Liver (tissue), 9 donors: ENCODE data around the gene ANO4. TPM values are rescaled to one million over a fixed set of nuclear protein-coding genes. Genes with fewer than 3 reads are reported as not detected.
"Not testable (repeated sequence)": the region's sequence is repeated elsewhere in the genome, so short reads cannot be mapped to it uniquely, and the experiment has no call there.

Experiments
- DNase-seq: peaks from one replicate; pipeline ENCODE4 v3.0.0-alpha.2; 2017; ENCODE audit warnings: low spot score
- H3K27ac ChIP-seq, 2 donors: one replicate each; pipeline ENCODE4 v1.7.0; 2013; ENCODE audit warnings: inconsistent platforms in 2 of 2, low read length in 2 of 2, control low read depth in 1 of 2, low read depth in 1 of 2, mild to moderate bottlenecking in 1 of 2
- H3K27me3 ChIP-seq, 4 donors: one replicate each; pipeline versions ENCODE4 v1.6.1 to v1.7.0; 2013; ENCODE audit warnings: low read length in 3 of 4, inconsistent platforms in 1 of 4, mild to moderate bottlenecking in 1 of 4, moderate library complexity in 1 of 4; ENCODE audit not compliant: control insufficient read depth in 4 of 4, insufficient read depth in 4 of 4
- H3K36me3 ChIP-seq, 4 donors: one replicate each; pipeline versions ENCODE4 v1.6.1 to v1.7.0; 2013; ENCODE audit warnings: low read length in 3 of 4, mild to moderate bottlenecking in 3 of 4, low read depth in 1 of 4, moderate library complexity in 1 of 4; ENCODE audit not compliant: control insufficient read depth in 4 of 4, insufficient read depth in 3 of 4
- H3K4me1 ChIP-seq, 4 donors: one replicate each; pipeline versions ENCODE4 v1.6.1 to v1.7.0; 2013; ENCODE audit warnings: low read length in 3 of 4, mild to moderate bottlenecking in 3 of 4, moderate library complexity in 1 of 4; ENCODE audit not compliant: control insufficient read depth in 4 of 4, insufficient read depth in 4 of 4
- H3K4me3 ChIP-seq, 3 donors: one replicate each; pipeline versions ENCODE4 v1.6.1 to v1.7.0; 2013; ENCODE audit warnings: low read length in 3 of 3, control low read depth in 1 of 3, low read depth in 1 of 3, mild to moderate bottlenecking in 1 of 3
- H3K9ac ChIP-seq, 2 donors: one replicate each; pipeline ENCODE4 v1.7.0; 2013; ENCODE audit warnings: low read length in 2 of 2, mild to moderate bottlenecking in 2 of 2, moderate library complexity in 2 of 2, control low read depth in 1 of 2, low read depth in 1 of 2
- H3K9me3 ChIP-seq, 4 donors: one replicate each; pipeline versions ENCODE4 v1.6.1 to v1.7.0; 2013; ENCODE audit warnings: low read length in 3 of 4; ENCODE audit not compliant: control insufficient read depth in 4 of 4
- EGR1 ChIP-seq, 2 donors: IDR thresholded peaks; 2 replicates each; pipeline ENCODE4 v1.6.1; 2016 to 2018; ENCODE audit warnings: antibody characterized with exemption in 2 of 2, low read depth in 2 of 2
- FOXA1 ChIP-seq: IDR thresholded peaks from 2 replicates; pipeline ENCODE4 v1.6.1; 2016; ENCODE audit warnings: antibody characterized with exemption
- FOXA2 ChIP-seq: IDR thresholded peaks from 2 replicates; pipeline ENCODE4 v1.6.1; 2016; ENCODE audit warnings: antibody characterized with exemption
- GABPA ChIP-seq, 2 donors: IDR thresholded peaks in 1 of 2; conservative IDR thresholded peaks in 1 of 2; 2 replicates each; pipeline ENCODE4 v1.6.1; 2016; ENCODE audit warnings: antibody characterized with exemption in 2 of 2, mild to moderate bottlenecking in 1 of 2, moderate library complexity in 1 of 2
- HNF4A ChIP-seq, 2 donors: conservative IDR thresholded peaks; 2 replicates each; pipeline ENCODE4 v1.6.1; 2016; ENCODE audit warnings: antibody characterized with exemption in 2 of 2, mild to moderate bottlenecking in 2 of 2
- HNF4G ChIP-seq: IDR thresholded peaks from 2 replicates; pipeline ENCODE4 v1.6.1; 2016; ENCODE audit warnings: antibody characterized with exemption
- JUND ChIP-seq, 2 donors: IDR thresholded peaks; 2 replicates each; pipeline ENCODE4 v1.6.1; 2016; ENCODE audit warnings: antibody characterized with exemption in 2 of 2
- NR2F2 ChIP-seq: IDR thresholded peaks from 2 replicates; pipeline ENCODE4 v1.6.1; 2016; ENCODE audit warnings: antibody characterized with exemption
- RAD21 ChIP-seq, 2 donors: IDR thresholded peaks; 2 replicates each; pipeline ENCODE4 v1.6.1; 2016; ENCODE audit warnings: antibody characterized with exemption in 2 of 2, mild to moderate bottlenecking in 2 of 2
- RXRA ChIP-seq, 2 donors: IDR thresholded peaks; 2 replicates each; pipeline ENCODE4 v1.6.1; 2017 to 2018; ENCODE audit warnings: antibody characterized with exemption in 2 of 2, mild to moderate bottlenecking in 1 of 2
- SP1 ChIP-seq: IDR thresholded peaks from 2 replicates; pipeline ENCODE4 v1.6.1; 2018; ENCODE audit warnings: antibody characterized with exemption, mild to moderate bottlenecking
- TAF1 ChIP-seq: conservative IDR thresholded peaks from 2 replicates; pipeline ENCODE4 v1.6.1; 2016; ENCODE audit warnings: antibody characterized with exemption, mild to moderate bottlenecking
- YY1 ChIP-seq: IDR thresholded peaks from 2 replicates; pipeline ENCODE4 v1.6.1; 2016; ENCODE audit warnings: antibody characterized with exemption, mild to moderate bottlenecking
- WGBS: extraction: QIAGEN DNeasy Blood & Tissue Kit; methylation state at CpG from one replicate; pipeline ENCODE4 v1.1.7; 2013; 5-methylcytosine and 5-hydroxymethylcytosine counted together
- polyA plus RNA-seq, 2 donors: library from polyadenylated mRNA; stranded (reverse) in 1 of 2; unstranded in 1 of 2; fragments of 200-250 nt in 1 of 2; fragments of >200 nt in 1 of 2; fragmentation: Nextera tagmentation in 1 of 2; extraction: Ambion mirVana in 1 of 2; gene quantifications; one replicate each; pipeline versions ENCODE4 v1.2.1 to v1.2.3, GENCODE V29; 2013 to 2015
- total RNA-seq, 2 donors: library from RNA; depleted of rRNA; stranded (reverse); fragments of >200 nt; gene quantifications; one replicate each; pipeline ENCODE4 v1.2.3, GENCODE V29; 2014
- TF ChIP-seq, protein P1 (sequence below): fragments of 150-350 bp; IDR thresholded peaks from 2 replicates; pipeline ENCODE4 v1.5.1; 2017; ENCODE audit warnings: improper control_type of control experiment, low read depth, low read length; ENCODE audit not compliant: missing input control
- TF ChIP-seq, protein P2 (sequence below): IDR thresholded peaks from 2 replicates; pipeline ENCODE4 v1.6.1; 2016; ENCODE audit warnings: antibody characterized with exemption
- TF ChIP-seq, protein P3 (sequence below): IDR thresholded peaks from 2 replicates; pipeline ENCODE4 v1.6.1; 2016; ENCODE audit warnings: antibody characterized with exemption
- TF ChIP-seq, protein P4 (sequence below): IDR thresholded peaks from 2 replicates; pipeline ENCODE4 v1.6.1; 2016; ENCODE audit warnings: antibody characterized with exemption
- donor health status: healthy.
- donor health status: healthy.
- donor health status: healthy.
- donor health status: healthy.
- donor health status: healthy.

The ANO4 gene
- total and polyA plus RNA-seq, 4 donors, result 0.08 to 2.2 (median 0.17) TPM; not detected in 1

DNA sequence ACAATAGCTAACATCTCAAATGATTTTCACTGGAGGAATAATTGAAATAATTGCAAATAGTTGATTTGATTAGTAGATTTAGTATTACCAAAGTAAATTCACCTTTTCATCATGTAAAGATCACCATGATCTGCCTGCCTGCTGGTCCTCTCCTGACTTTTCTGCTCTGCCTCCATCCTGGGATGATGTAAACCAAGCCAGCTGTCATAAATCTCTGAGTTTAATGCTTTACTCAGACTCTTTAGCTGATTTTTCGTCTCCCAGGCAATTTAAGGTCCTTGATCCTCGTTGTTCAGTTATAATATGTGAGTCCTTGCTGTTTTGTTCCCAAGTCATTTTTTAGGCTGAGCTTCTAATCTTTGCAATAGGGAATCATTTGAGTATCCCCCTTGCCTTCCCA lies 138.0 kb downstream of the ANO4 start (continued):
- TF ChIP-seq NR2F2, result no peak
- no peak for TF ChIP-seq HNF4A (conservative IDR thresholded peaks at IDR 0.05)

DNA sequence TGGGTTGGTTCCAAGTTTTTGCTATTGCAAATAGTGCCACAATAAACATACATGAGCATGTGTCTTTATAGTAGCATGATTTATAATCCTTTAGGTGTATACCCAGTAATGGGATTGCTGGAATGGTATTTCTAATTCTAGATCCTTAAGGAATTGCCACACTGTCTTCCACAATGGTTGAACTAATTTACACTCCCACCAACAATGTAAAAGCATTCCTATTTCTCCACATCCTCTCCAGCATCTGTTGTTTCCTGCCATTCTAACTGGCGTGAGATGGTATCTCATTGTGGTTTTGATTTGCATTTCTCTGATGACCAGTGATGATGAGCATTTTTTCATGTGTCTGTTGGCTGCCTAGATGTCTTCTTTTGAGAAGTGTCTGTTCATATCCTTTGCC lies 139.0 kb downstream of the ANO4 start:
- not testable (repeated sequence) for H3K4me3 ChIP-seq, H3K36me3 ChIP-seq, H3K9ac ChIP-seq, H3K27me3 ChIP-seq, H3K4me1 ChIP-seq, H3K9me3 ChIP-seq, H3K27ac ChIP-seq, DNase-seq
- WGBS, result 73% methylated on average over 1 of the region's 1 CpG

DNA sequence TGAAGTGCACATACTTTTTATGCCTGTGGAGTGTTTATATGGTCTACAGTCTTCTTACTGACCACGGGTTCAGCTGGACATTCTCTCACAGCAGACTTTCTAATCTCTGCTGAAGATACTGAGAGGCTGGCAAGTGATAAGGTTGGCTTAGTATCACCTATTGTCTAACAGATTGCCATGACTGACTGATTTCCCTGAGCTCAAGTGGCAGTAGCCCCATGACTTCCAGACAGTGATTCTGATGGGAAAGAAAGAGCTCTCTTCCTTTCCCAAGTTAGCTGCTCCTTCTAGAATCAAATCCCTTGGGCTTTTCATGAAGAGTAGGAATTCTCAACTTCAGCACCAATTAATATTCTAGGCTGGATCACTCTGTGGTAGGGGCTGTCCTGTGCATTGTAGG lies 141.4 kb downstream of the ANO4 start:
- no peak overlapping the region for H3K4me3 ChIP-seq
- no peaks in the 10 kb centered on the region for H3K9me3 ChIP-seq
- H3K4me1 ChIP-seq, result no peaks in the 10 kb centered on the region
- DNase-seq, result no peak
- no peaks in the 10 kb centered on the region for H3K36me3 ChIP-seq
- 61% methylated on average over 1 of the region's 1 CpG for WGBS
- H3K27me3 ChIP-seq, result no peaks in the 10 kb centered on the region
- no peak overlapping the region for H3K27ac ChIP-seq
- TF ChIP-seq, protein P1, sequence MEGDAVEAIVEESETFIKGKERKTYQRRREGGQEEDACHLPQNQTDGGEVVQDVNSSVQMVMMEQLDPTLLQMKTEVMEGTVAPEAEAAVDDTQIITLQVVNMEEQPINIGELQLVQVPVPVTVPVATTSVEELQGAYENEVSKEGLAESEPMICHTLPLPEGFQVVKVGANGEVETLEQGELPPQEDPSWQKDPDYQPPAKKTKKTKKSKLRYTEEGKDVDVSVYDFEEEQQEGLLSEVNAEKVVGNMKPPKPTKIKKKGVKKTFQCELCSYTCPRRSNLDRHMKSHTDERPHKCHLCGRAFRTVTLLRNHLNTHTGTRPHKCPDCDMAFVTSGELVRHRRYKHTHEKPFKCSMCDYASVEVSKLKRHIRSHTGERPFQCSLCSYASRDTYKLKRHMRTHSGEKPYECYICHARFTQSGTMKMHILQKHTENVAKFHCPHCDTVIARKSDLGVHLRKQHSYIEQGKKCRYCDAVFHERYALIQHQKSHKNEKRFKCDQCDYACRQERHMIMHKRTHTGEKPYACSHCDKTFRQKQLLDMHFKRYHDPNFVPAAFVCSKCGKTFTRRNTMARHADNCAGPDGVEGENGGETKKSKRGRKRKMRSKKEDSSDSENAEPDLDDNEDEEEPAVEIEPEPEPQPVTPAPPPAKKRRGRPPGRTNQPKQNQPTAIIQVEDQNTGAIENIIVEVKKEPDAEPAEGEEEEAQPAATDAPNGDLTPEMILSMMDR, result no peak
- TF ChIP-seq FOXA2 (no peak), JUND (IDR thresholded peaks at IDR 0.05) (no peak), GABPA (IDR thresholded peaks at IDR 0.05 in 1 of 2, conservative IDR thresholded peaks at IDR 0.05 in 1 of 2) (no peak), SP1 (no peak), RXRA (IDR thresholded peaks at IDR 0.05) (no peak), FOXA1 (no peak), NR2F2 (no peak), HNF4A (conservative IDR thresholded peaks at IDR 0.05) (no peak), YY1 (no peak), TAF1 (no peak), EGR1 (IDR thresholded peaks at IDR 0.05; ENCODE audit: low read depth in 2 of 2) (no peak), RAD21 (IDR thresholded peaks at IDR 0.05) (no peak), HNF4G (no peak)
- TF ChIP-seq, protein P2, sequence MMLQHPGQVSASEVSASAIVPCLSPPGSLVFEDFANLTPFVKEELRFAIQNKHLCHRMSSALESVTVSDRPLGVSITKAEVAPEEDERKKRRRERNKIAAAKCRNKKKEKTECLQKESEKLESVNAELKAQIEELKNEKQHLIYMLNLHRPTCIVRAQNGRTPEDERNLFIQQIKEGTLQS, result no peak
- TF ChIP-seq, protein P3, sequence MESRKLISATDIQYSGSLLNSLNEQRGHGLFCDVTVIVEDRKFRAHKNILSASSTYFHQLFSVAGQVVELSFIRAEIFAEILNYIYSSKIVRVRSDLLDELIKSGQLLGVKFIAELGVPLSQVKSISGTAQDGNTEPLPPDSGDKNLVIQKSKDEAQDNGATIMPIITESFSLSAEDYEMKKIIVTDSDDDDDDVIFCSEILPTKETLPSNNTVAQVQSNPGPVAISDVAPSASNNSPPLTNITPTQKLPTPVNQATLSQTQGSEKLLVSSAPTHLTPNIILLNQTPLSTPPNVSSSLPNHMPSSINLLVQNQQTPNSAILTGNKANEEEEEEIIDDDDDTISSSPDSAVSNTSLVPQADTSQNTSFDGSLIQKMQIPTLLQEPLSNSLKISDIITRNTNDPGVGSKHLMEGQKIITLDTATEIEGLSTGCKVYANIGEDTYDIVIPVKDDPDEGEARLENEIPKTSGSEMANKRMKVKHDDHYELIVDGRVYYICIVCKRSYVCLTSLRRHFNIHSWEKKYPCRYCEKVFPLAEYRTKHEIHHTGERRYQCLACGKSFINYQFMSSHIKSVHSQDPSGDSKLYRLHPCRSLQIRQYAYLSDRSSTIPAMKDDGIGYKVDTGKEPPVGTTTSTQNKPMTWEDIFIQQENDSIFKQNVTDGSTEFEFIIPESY, result no peak
- TF ChIP-seq, protein P4, sequence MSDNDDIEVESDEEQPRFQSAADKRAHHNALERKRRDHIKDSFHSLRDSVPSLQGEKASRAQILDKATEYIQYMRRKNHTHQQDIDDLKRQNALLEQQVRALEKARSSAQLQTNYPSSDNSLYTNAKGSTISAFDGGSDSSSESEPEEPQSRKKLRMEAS, result no peak
- no peak overlapping the region for H3K9ac ChIP-seq
